Small intestine (tissue), 7 donors: Measurements from ENCODE around the gene RAP1A. TPM values are rescaled to one million over a fixed set of nuclear protein-coding genes. Genes with fewer than 3 reads are reported as not detected.

Experiments used
- DNase-seq, 2 donors: peaks; one replicate each; pipeline versions ENCODE4 v3.0.0 to v3.0.0-alpha.2; 2013
- FAIRE-seq: peaks from 2 replicates; lab custom pipeline; 2012; peaks lifted over from hg19 to GRCh38; lab: Jason Lieb, UNC
- H3K27ac ChIP-seq, 3 donors: one replicate each; pipeline ENCODE4 v1.5.1; 2013; ENCODE audit warnings: low read length in 2 of 3, mild to moderate bottlenecking in 2 of 3, control low read depth in 1 of 3, inconsistent platforms in 1 of 3, low read depth in 1 of 3, moderate library complexity in 1 of 3
- H3K27me3 ChIP-seq, 3 donors: one replicate each; pipeline ENCODE4 v1.6.1; 2013; ENCODE audit warnings: low read length in 3 of 3, inconsistent platforms in 1 of 3; ENCODE audit not compliant: control insufficient read depth in 3 of 3, insufficient read depth in 3 of 3
- H3K36me3 ChIP-seq, 3 donors: one replicate each; pipeline ENCODE4 v1.6.1; 2013; ENCODE audit warnings: low read length in 3 of 3, inconsistent platforms in 1 of 3, low read depth in 1 of 3, mild to moderate bottlenecking in 1 of 3, moderate library complexity in 1 of 3; ENCODE audit not compliant: control insufficient read depth in 3 of 3, insufficient read depth in 2 of 3
- H3K4me1 ChIP-seq, 3 donors: one replicate each; pipeline ENCODE4 v1.6.1; 2013; ENCODE audit warnings: low read length in 2 of 3, inconsistent platforms in 1 of 3, low read depth in 1 of 3, mild to moderate bottlenecking in 1 of 3, moderate library complexity in 1 of 3; ENCODE audit not compliant: control insufficient read depth in 3 of 3, insufficient read depth in 2 of 3
- H3K4me3 ChIP-seq, 3 donors: one replicate each; pipeline ENCODE4 v1.5.1; 2013; ENCODE audit warnings: low read length in 3 of 3, control low read depth in 1 of 3, inconsistent platforms in 1 of 3, low read depth in 1 of 3, mild to moderate bottlenecking in 1 of 3, moderate library complexity in 1 of 3
- H3K9me3 ChIP-seq, 2 donors: one replicate each; pipeline ENCODE4 v1.6.1; 2013; ENCODE audit warnings: low read depth in 1 of 2, low read length in 1 of 2; ENCODE audit not compliant: control insufficient read depth in 2 of 2, insufficient read depth in 1 of 2
- WGBS, 3 donors: extraction: QIAGEN DNeasy Blood & Tissue Kit; methylation state at CpG; one replicate each; pipeline ENCODE4 v1.1.7; 2013; 5-methylcytosine and 5-hydroxymethylcytosine counted together
- polyA plus RNA-seq, 4 donors: library from polyadenylated mRNA; stranded (reverse) in 3 of 4; unstranded in 1 of 4; fragments of 200-250 nt in 3 of 4; fragments of 120-200 nt in 1 of 4; gene quantifications; one replicate each; pipeline versions ENCODE4 v1.2.1 to v1.2.3, GENCODE V29; 2013
- donor health status: healthy with polysubstance abuse.
- donor health status: control.
- donor health status: control.
- donor health status: Bipolar disorder and iron deficiency.
- donor health status: healthy.

RAP1A gene
- polyA plus RNA-seq, 4 donors: 75.4 to 150 (median 92.7) TPM

- WGBS, 3 donors: 94 to 98% (median 95%) methylated on average over 2 of the region's 2 CpGs
- no peak overlapping the region for H3K4me3 ChIP-seq
- no peak overlapping the region for H3K27ac ChIP-seq
- H3K36me3 ChIP-seq: peaks cover 10 to 11% (median 11%) of the 10 kb centered on the region in 3 donors
- H3K27me3 ChIP-seq: no peaks in the 10 kb centered on the region
- peaks cover 0 to 2% (median 0%) of the 10 kb centered on the region in 3 donors for H3K4me1 ChIP-seq
- no peaks in the 10 kb centered on the region for H3K9me3 ChIP-seq
- FAIRE-seq (no peak), DNase-seq (no peak)
These were observed 142.7 kb downstream of the RAP1A start for GRCh38 chr1:111762332-111762731.

Other genes with a start within 250 kb of the RAP1A start
- 1 to 10 TPM; 1.6 to 2.8 (median 2.4) TPM for gene OVGP1, start 192.1 kb upstream of the RAP1A start, polyA plus RNA-seq
- gene WDR77, start 170.5 kb upstream of the RAP1A start, polyA plus RNA-seq: 10 to 100 TPM; 11.0 to 30.1 (median 21.7) TPM
- gene ATP5PB, start 170.3 kb upstream of the RAP1A start, polyA plus RNA-seq: 100 to 1,000 TPM; 334 to 589 (median 509) TPM
- gene C1orf162, start 145.8 kb upstream of the RAP1A start, polyA plus RNA-seq: 10 to 100 TPM in 3 of 4 donors, 1 to 10 TPM in 1; 2.4 to 27.2 (median 12.2) TPM
- gene ADORA3, start 116.2 kb upstream of the RAP1A start, polyA plus RNA-seq: 1 to 10 TPM; 2.5 to 4.6 (median 4.1) TPM
- 1 to 10 TPM in 3 of 4 donors, under 1 TPM in 1; 0.72 to 6.2 (median 2.4) TPM for gene TMIGD3, start 116.2 kb upstream of the RAP1A start, polyA plus RNA-seq
- 1 to 10 TPM in 2 of 4 donors, under 1 TPM in 2; 0.22 to 4.4 (median 1.2) TPM for gene INKA2, start 119.6 kb downstream of the RAP1A start, polyA plus RNA-seq
- 10 to 100 TPM in 1 of 4 donors, 1 to 10 TPM in 3; 3.0 to 12.5 (median 4.9) TPM for gene DDX20, start 136.1 kb downstream of the RAP1A start, polyA plus RNA-seq